ENCODE measurements around the gene RFX4.

DNA sequence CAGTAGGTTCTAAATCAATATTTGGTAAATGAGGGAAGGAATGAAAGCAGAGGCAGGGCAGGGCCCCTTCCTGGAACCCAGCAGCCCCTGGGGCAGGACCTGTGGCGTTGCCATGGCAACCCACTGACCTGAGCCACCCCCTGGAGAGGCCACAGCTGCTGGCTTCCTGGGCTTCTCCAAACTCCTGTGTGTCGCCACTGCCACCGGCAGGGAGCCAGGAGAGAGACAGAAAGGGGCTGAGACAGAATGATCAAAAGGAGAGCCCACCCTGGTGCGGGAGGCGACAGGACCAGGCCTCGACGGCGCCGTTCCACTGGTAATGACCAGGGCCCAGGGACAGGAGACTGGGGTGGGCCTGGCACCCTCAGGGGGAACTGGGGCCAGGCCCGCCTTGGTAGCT, 18.2 kb downstream of the RFX4 start:
- no peak for TF ChIP-seq EZH2phosphoT487 (IDR thresholded peaks at IDR 0.05; ENCODE audit: borderline replicate concordance)
- TF ChIP-seq, protein P1, sequence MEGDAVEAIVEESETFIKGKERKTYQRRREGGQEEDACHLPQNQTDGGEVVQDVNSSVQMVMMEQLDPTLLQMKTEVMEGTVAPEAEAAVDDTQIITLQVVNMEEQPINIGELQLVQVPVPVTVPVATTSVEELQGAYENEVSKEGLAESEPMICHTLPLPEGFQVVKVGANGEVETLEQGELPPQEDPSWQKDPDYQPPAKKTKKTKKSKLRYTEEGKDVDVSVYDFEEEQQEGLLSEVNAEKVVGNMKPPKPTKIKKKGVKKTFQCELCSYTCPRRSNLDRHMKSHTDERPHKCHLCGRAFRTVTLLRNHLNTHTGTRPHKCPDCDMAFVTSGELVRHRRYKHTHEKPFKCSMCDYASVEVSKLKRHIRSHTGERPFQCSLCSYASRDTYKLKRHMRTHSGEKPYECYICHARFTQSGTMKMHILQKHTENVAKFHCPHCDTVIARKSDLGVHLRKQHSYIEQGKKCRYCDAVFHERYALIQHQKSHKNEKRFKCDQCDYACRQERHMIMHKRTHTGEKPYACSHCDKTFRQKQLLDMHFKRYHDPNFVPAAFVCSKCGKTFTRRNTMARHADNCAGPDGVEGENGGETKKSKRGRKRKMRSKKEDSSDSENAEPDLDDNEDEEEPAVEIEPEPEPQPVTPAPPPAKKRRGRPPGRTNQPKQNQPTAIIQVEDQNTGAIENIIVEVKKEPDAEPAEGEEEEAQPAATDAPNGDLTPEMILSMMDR (conservative IDR thresholded peaks at IDR 0.05; ENCODE audit: low read length) = no peak

All from Loucy (cell line).